GM21576 (cell line): ENCODE results near the gene TPM1.

Experiments
- ATAC-seq: cut with Tn5 transposase; IDR thresholded peaks from one replicate; pipeline ENCODE4 v1.9.1; 2021; ENCODE audit warnings: mild to moderate bottlenecking, moderate library complexity; ENCODE audit not compliant: unreplicated experiment

The TPM1 gene

GRCh38 chr15:63015618-63016017 is 26.9 kb upstream of the TPM1 start:
- ATAC-seq: no peak

- no peak for ATAC-seq
These were observed 26.3 kb upstream of the TPM1 start for GRCh38 chr15:63016234-63016633.

GRCh38 chr15:63018639-63019038 is 23.9 kb upstream of the TPM1 start:
- no peak for ATAC-seq

- no peak for ATAC-seq
These were observed 22.9 kb upstream of the TPM1 start for GRCh38 chr15:63019511-63020109.

DNA sequence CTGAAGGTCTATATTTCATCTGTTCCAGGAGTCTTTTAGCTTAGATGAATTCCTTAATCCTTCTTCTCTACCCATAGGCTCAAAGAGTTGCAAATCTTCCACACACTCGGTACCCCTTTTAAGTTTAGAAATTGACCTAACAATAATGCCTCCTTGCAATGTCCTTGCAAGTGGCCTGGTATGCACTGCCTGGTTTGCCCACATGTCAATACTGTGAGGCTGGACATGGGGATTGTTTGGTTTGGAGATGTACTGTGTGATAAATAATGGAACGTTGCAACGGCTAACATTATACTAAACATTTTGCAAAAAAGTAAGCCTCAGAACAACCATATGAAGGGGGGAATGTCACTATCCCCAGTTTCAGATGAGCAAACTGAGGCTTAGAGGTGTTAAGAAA is 22.4 kb upstream of the TPM1 start:
- ATAC-seq: no peak

DNA sequence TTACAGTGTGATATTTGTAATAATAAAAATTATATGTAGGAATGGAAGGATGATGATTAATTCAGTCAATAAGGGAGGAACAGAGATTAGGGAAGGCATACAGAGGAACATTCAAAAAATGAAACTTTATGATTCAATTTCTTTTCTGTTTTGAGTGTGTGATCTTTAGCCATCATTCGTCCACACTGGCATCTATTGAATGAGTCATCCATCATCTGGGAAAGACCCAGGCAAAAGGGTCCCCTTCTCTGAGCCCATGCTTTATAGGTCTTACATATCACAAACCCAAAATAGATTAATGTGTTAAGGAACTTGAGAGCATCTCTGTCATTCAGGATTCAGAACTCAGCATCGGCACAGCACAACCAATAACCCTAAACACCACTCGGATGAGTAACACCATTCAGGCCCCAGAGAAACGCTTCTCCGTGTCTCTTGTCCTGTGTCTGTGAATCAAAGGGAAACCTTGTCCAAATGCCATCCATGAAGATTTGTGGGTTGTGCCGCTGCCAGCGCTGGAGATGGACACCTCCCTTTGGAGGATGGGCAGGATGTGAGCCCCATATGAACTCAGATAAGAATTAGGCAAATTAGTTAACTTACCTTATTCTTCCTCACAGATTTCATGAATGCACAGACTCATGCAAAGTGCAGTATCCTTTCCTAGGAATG is 21.7 kb upstream of the TPM1 start:
- no peak for ATAC-seq

DNA sequence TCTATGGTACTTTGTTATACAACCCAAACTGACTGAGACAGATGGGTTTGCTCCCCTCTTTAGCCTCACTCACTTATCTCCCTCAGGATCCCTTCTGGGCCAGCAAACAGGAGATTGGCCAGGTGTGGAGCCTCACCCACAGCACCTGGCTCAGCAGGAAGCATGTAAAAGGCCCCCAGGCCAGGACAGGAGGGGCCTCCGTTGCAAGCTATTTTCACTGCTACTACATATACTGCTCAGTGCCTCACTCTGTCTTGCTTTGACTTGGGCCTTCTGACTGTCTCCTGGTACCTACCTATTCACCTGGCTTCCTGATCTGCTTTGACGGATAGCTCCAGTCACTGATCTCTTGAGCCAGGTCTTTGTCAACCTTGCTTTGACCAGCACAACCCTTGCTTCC is 20.4 kb upstream of the TPM1 start:
- no peak for ATAC-seq

GRCh38 chr15:63022663-63023062 is 19.9 kb upstream of the TPM1 start:
- ATAC-seq: no peak

DNA sequence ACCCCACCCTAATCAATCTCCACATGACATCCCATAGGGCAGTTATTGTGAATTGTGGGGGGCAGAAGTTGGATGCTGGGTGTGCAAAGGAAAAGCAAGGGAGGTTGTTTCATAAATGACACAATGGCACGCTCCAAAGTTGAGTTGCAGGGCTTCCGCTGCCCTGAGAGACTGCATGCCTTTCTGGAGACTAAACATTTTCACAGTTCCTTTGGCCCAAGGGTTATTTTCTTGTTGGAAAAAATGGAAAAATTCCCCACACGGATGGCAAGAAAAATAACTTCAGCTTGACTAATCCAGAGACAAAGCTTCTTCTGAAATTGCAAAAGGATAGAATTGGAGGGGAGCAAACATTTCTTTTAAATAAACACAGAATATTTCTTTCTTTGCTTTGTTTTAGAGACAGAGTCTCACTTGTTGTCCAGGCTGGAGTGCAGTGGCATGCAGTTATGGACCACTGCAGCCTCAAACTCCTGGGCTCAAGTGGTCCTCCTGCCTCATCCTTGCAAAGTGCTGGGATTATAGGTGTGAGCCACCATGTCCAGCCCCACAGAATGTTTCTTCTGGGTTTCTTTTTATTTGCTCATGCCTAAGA is 19.1 kb upstream of the TPM1 start:
- ATAC-seq: no peak

GRCh38 chr15:63025460-63025859 is 17.1 kb upstream of the TPM1 start:
- ATAC-seq: no peak

GRCh38 chr15:63027646-63028045 is 14.9 kb upstream of the TPM1 start:
- ATAC-seq: no peak

DNA sequence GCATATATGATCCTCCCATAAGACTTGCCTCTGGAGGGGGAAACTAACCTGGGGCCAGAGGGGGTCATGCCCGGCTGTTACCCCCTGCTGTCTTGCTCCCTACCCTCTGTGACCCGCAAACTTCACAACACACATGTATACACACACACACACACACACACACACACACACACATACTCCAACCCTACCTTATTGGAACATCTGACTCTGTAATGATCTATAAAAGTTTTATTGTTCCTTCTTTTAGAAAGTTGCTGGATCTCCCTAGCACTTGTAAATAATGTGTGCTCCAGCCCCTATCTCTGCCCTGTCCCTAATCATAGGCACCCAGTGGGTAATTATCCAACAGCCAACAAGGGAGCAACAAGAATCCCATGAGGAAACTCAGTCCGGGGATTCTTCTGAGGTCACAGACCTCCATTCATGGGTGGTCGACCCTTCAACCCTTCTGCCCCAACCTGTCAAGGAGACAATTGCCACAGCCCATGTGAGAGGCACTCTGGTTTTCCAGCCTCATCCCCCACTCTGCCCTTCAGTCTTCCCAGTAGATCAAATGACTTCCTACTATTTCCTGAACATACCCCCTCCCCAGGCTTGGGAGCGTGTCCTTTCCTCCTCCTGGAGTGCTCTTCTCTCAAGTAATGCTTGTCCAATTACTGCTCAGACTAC is 14.0 kb upstream of the TPM1 start:
- ATAC-seq: no peak

DNA sequence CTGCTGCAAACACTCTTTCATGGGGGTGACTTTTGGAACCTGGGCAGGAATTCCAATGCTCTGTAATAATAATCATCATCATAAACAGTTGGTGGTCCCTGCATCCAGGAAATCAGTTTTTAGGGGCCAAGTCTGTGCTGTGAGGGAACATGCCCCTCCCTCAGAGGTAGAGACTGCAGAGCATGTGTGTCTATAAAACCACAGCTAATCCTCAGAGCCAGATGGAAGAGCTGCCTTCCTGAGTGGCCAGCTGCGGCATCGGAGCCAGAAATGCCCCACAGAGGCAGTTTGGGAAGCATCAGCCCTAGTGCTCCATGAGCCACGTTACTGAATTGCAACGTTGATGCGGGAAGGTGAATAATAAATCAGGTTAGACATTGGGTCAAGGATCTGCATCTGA is 12.9 kb upstream of the TPM1 start:
- ATAC-seq: no peak

DNA sequence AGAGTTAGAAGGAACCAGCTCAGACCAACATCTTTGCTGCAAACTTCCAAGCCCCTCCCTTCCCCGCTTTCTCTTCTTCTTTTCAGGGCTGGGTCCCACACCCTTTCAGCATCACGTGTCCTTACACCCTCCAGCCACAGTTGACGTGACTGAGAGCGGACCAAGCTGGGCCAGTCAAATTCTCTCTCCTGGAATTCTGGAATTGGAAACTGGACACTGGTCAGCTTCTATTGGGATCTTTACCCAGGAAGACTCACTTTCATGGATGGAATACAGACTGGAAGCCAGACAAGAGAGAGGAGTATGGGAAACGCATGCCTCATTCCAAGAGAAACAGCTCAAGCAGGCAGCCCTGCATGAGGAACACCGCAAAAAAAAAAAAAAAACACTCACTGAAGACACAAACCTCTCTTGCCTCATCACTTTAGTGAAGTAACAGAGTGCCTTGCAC is 12.4 kb upstream of the TPM1 start:
- ATAC-seq: no peak

DNA sequence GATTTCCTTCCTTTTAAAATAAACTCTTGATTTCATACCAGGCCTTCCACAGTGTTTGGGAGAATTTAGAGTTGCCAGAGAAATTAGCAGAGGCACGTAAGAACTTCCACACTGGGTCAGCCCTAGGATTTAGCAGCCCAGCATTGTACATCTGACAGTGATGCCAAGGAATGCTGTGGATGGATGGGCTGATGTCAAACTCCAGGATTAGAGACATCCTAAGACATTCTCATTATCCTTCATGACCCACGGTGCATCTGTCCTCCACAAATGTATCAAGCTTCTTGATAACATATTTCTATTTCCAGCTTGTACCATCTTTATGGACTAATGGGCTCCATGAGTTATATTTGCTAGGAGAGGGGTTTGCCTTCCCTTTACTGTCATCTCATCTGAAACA is 8.0 kb upstream of the TPM1 start:
- ATAC-seq: no peak

DNA sequence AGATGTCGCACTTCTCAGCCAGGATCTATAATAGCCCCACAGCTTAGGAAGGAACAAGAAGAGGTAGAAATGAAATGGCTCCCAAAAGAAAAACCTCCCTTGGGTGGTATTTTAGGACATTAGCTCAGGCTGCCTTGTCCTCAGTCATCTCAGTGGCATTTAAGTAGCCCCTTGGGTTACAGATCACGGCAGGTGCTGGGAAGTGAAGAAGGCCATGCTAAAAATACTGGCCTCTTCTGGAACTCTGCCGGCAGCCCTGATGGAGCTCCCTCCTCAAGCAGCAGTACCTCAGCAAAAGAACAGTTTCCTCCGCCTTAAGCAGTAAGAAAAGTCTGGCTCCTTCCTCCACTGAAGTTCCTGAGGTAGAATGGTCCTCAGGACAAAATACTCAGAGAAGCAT is 7.3 kb upstream of the TPM1 start:
- ATAC-seq: no peak

GRCh38 chr15:63035977-63036376 is 6.6 kb upstream of the TPM1 start:
- ATAC-seq: no peak

GRCh38 chr15:63037976-63038720 is 4.4 kb upstream of the TPM1 start:
- ATAC-seq: no peak

DNA sequence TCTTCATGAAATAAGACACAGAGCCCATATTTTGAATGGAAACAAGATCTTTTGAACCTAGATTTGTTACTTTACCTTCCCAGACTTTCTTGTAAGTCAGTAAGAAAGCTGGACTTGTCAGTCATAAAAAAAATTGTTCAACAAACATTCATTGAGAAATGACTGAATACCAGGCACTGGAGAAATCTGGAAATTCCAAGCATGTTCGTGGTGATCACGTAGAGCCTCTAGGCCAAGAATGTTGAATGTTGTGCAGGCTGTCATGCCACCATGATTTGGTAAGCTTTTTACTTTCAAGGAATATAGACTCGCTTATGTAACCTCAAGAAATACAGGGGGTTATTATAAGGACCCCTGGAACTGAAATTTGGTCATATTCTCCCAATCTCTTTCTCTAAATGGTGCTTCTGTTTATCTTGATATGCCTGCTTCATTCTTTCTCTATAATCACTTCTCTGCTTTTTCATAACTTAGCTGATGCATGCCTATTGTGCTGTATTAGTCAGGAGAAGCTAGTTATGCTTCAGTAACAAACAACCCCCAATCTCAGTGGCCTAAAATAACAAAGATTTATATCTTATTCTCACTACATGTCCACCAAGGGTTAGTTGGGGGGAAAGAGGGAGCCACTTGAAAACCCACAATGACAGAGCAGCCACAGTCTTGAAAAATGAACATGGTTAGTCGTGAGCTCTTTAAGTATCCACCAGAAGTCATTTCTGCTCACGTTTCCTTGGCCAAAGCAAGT is 3.4 kb upstream of the TPM1 start:
- no peak for ATAC-seq

DNA sequence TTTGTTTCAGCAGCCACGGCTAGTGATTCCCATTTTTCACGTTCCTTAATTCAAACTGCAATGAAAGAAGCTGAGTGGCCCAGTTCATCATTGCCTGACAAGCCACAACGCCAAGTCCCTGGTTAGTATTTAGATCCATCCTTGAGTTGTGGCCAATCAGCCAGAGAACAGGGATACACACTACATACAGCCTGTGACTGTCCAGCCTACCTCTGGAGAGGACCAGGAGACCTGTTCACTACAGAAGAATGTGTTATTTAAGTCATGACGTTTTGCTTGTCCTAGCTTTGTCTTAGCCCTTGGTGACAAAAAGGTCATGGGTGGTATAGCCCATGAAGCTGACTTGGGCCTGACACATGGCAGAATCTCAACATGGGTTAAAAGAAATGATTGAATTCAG is 2.7 kb upstream of the TPM1 start:
- no peak for ATAC-seq

DNA sequence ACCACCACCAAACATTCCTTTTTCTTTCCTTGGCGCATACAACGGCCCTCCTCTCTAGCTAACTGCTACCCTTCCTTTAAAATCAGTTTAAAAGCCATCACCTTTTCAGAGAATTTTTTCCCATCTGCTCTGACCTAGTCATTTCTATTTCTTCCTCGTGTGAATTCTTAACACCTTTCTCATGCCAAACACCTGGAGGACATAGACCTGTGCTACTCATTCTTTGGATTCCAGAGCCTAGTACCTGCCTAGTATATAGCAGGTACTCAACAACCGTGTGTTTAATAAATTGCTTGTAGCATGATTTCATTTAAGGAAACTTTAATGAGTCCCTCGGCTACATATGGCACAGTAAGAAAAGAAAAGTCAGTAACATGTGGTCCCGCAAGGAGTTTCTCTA is 2.0 kb upstream of the TPM1 start:
- ATAC-seq: no peak
